Calu3 (cell line): ENCODE measurements around the gene MRPL44. TPM values are rescaled to one million over a fixed set of nuclear protein-coding genes. Genes with fewer than 3 reads are reported as not detected.

Experiments used
- BruUV-seq: library from RNA; stranded (reverse); fragments of 400-500 nt; replicated peaks from 2 replicates; lab custom pipeline; 2021; lab: Mats Ljungman, UMichigan
- CTCF ChIA-PET: fragments of 300-600 bp; sonication (Branson Sonifier 250); formaldehyde crosslinking; loops from one replicate; lab custom pipeline; 2022; ENCODE audit warnings: antibody characterized with exemption; lab: Charles Lee
- DNase-seq: peaks from one replicate; pipeline ENCODE4 v3.0.0; 2022
- H3K27ac Mint-ChIP-seq: one replicate; pipeline ENCODE4 v1.8.0; 2022; ENCODE audit warnings: mixed read lengths; ENCODE audit not compliant: unreplicated experiment
- H3K27me3 Mint-ChIP-seq: one replicate; pipeline ENCODE4 v1.8.0; 2022; ENCODE audit warnings: mixed read lengths; ENCODE audit not compliant: unreplicated experiment
- H3K36me3 Mint-ChIP-seq: one replicate; pipeline ENCODE4 v1.8.0; 2022; ENCODE audit warnings: mild to moderate bottlenecking, moderate library complexity, mixed read lengths; ENCODE audit not compliant: insufficient read depth, unreplicated experiment
- H3K4me1 Mint-ChIP-seq: one replicate; pipeline ENCODE4 v1.8.0; 2022; ENCODE audit warnings: mild to moderate bottlenecking, low read depth, mixed read lengths; ENCODE audit not compliant: unreplicated experiment
- H3K4me3 Mint-ChIP-seq: one replicate; pipeline ENCODE4 v1.8.0; 2022; ENCODE audit warnings: mild to moderate bottlenecking, low read depth, moderate library complexity, mixed read lengths; ENCODE audit not compliant: unreplicated experiment
- H3K9me3 Mint-ChIP-seq: one replicate; pipeline ENCODE4 v1.8.0; 2022; ENCODE audit warnings: low read depth, mixed read lengths; ENCODE audit not compliant: unreplicated experiment
- intact Hi-C: fragments of 100-400 bp; cut with micrococcal nuclease; formaldehyde crosslinking; loops from one replicate; pipeline ENCODE4 v1.10.0; 2022; ENCODE audit not compliant: unreplicated experiment
- total RNA-seq: library from RNA; stranded (reverse); gene quantifications from 2 replicates; pipeline ENCODE4 v1.2.3, GENCODE V29; 2022
- TF ChIP-seq, protein P1 (sequence below): fragments of 200-600 bp; IDR thresholded peaks from one replicate; pipeline ENCODE4 v1.8.0; 2022; ENCODE audit warnings: antibody characterized with exemption; ENCODE audit not compliant: unreplicated experiment

The MRPL44 gene
- total RNA-seq, 1 experiment from 2014 or later = 32.7 TPM

DNA sequence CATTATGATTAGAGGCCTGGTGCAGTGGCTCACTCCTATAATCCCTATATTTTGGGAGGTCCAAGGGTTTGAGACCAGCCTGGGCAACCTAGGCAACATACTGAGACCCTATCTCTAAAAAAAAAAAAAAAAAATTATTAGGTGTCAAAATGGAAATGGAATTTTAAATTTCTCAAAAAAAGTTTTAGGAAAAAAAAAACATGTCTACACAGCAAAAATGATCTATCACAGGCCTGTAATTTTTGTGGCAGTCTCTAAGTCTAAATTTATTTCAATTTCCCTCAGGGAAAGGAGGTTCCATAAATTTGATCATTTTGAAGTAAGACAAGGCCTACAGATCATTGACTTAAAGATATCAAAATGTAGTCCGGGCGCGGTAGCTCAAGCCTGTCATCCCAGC is 16.3 kb downstream of the MRPL44 start:
- H3K9me3 Mint-ChIP-seq = no peaks in the 10 kb centered on the region
- CTCF ChIA-PET = interaction anchor here (0.6 kb wide), 1 partner anchor 9 kb away, joined by 3 read pairs; no protein-coding TSS in a partner anchor
- no peaks in the 10 kb centered on the region for H3K4me1 Mint-ChIP-seq
- no peak overlapping the region for H3K27ac Mint-ChIP-seq
- no peak for DNase-seq
- H3K4me3 Mint-ChIP-seq = no peak overlapping the region
- H3K27me3 Mint-ChIP-seq = no peaks in the 10 kb centered on the region
- H3K36me3 Mint-ChIP-seq = no peaks in the 10 kb centered on the region
- TF ChIP-seq, protein P1, sequence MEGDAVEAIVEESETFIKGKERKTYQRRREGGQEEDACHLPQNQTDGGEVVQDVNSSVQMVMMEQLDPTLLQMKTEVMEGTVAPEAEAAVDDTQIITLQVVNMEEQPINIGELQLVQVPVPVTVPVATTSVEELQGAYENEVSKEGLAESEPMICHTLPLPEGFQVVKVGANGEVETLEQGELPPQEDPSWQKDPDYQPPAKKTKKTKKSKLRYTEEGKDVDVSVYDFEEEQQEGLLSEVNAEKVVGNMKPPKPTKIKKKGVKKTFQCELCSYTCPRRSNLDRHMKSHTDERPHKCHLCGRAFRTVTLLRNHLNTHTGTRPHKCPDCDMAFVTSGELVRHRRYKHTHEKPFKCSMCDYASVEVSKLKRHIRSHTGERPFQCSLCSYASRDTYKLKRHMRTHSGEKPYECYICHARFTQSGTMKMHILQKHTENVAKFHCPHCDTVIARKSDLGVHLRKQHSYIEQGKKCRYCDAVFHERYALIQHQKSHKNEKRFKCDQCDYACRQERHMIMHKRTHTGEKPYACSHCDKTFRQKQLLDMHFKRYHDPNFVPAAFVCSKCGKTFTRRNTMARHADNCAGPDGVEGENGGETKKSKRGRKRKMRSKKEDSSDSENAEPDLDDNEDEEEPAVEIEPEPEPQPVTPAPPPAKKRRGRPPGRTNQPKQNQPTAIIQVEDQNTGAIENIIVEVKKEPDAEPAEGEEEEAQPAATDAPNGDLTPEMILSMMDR = no peak
- no TSS peak for BruUV-seq
- intact Hi-C loops = loop anchor here (5.0 to 10.0 kb wide), 2 partner anchors 394 to 671 kb away; no protein-coding TSS in a partner anchor

GRCh38 chr2:223976635-223977226 is 19.5 kb downstream of the MRPL44 start:
- intact Hi-C loops = loop anchor here (10.0 kb wide), 1 partner anchor 668 kb away; no protein-coding TSS in a partner anchor
- no peaks in the 10 kb centered on the region for H3K36me3 Mint-ChIP-seq
- H3K4me1 Mint-ChIP-seq = no peaks in the 10 kb centered on the region
- no peak overlapping the region for H3K4me3 Mint-ChIP-seq
- no peak overlapping the region for H3K27ac Mint-ChIP-seq
- no peaks in the 10 kb centered on the region for H3K9me3 Mint-ChIP-seq
- no peak for DNase-seq
- BruUV-seq = no TSS peak
- H3K27me3 Mint-ChIP-seq = no peaks in the 10 kb centered on the region
- TF ChIP-seq, protein P1 = no peak
- CTCF ChIA-PET = no interaction called here

DNA sequence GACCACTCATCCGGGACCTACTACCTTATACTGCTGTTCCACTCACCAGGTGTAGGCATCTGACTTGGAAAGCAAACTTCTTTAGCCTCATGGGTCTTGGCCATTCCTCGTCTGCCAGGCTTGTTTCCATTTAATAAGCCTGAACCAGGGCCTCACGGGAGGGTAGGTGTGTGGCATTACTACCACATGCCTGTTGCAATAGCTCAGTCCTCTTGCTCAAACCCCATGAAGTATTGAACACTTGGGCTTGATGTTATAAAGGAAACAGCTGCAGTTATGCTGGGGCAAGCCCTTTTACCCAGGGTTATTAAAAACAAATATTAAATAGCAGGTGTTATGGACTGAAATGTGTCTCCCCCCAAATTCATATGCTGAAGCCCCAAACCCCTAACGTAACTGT is 21.2 kb downstream of the MRPL44 start:
- Mint-ChIP-seq H3K27ac (no peak overlapping the region), H3K9me3 (no peaks in the 10 kb centered on the region), H3K36me3 (no peaks in the 10 kb centered on the region), H3K4me1 (no peaks in the 10 kb centered on the region), H3K4me3 (no peak overlapping the region), H3K27me3 (no peaks in the 10 kb centered on the region)
- intact Hi-C loops = loop anchor here (10.0 kb wide), 1 partner anchor 666 kb away; no protein-coding TSS in a partner anchor
- TF ChIP-seq, protein P1 = no peak
- BruUV-seq = no TSS peak
- CTCF ChIA-PET = no interaction called here
- DNase-seq = no peak

DNA sequence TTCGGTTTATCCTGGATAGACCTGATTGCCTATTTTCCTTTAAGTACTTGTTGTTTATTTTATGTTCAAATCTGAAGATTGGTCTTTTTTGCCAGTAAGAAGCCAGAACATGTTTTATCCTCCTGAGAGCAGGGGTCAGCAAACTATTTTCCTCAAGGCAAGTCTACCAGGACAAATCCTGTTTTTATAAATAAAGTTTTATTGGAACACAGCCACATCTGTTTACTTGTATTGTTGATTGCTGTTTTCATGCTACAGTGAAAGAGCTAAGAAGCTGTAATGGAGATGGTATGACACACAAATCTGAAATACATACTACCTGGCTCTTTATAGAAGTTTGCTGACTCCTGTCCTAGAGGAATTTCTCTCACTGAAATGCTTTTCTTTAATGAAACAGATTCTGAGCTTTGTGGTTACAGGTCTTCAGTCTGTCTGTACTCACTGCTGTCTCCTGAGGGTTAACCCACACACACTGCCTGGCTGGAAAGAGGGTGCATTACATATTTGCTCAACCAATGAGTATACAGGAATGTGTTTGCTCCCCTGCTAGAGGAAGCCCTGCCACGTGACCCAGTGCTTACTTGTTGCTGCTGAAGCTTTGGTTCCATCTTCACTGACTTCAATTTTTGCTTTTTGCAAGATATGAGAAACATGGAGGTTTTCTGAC is 22.6 kb downstream of the MRPL44 start:
- H3K4me3 Mint-ChIP-seq = no peak overlapping the region
- H3K9me3 Mint-ChIP-seq = no peaks in the 10 kb centered on the region
- intact Hi-C loops = loop anchor here (10.0 kb wide), 1 partner anchor 665 kb away; no protein-coding TSS in a partner anchor
- H3K36me3 Mint-ChIP-seq = no peaks in the 10 kb centered on the region
- H3K27me3 Mint-ChIP-seq = no peaks in the 10 kb centered on the region
- CTCF ChIA-PET = interaction anchor here (0.6 kb wide), 1 partner anchor 9 kb away, joined by 4 read pairs; no protein-coding TSS in a partner anchor
- H3K4me1 Mint-ChIP-seq = no peaks in the 10 kb centered on the region
- BruUV-seq = no TSS peak
- TF ChIP-seq, protein P1 = no peak
- no peak for DNase-seq
- no peak overlapping the region for H3K27ac Mint-ChIP-seq
